Rectal smooth muscle tissue (tissue), 1 donor: ENCODE data around the gene RPS16.

Source experiments
- H3K27ac ChIP-seq: one replicate; pipeline ENCODE4 v1.7.0; 2013; ENCODE audit warnings: low read depth, low read length, inconsistent platforms
- H3K27me3 ChIP-seq: one replicate; pipeline ENCODE4 v1.7.0; 2013; ENCODE audit warnings: low read length; ENCODE audit not compliant: control insufficient read depth, insufficient read depth
- H3K36me3 ChIP-seq: one replicate; pipeline ENCODE4 v1.7.0; 2013; ENCODE audit warnings: low read length; ENCODE audit not compliant: control insufficient read depth, insufficient read depth
- H3K4me1 ChIP-seq: one replicate; pipeline ENCODE4 v1.7.0; 2013; ENCODE audit warnings: low read length; ENCODE audit not compliant: control insufficient read depth, insufficient read depth
- H3K4me3 ChIP-seq: one replicate; pipeline ENCODE4 v1.7.0; 2013; ENCODE audit warnings: low read length
- H3K9ac ChIP-seq: one replicate; pipeline ENCODE4 v1.7.0; 2013; ENCODE audit warnings: low read length

RPS16 gene

GRCh38 chr19:39426170-39426569 is 9.6 kb downstream of the RPS16 start:
- H3K4me1 ChIP-seq: peaks cover 12% of the 10 kb centered on the region
- H3K4me3 ChIP-seq: no peak overlapping the region
- no peak overlapping the region for H3K27ac ChIP-seq
- no peaks in the 10 kb centered on the region for H3K27me3 ChIP-seq
- H3K36me3 ChIP-seq: peaks cover 7% of the 10 kb centered on the region
- H3K9ac ChIP-seq: no peak overlapping the region

- peaks cover 7% of the 10 kb centered on the region for H3K36me3 ChIP-seq
- no peak overlapping the region for H3K27ac ChIP-seq
Observed at GRCh38 chr19:39425744-39426143, 10.0 kb downstream of the RPS16 start.

GRCh38 chr19:39424934-39425333 is 10.8 kb downstream of the RPS16 start:
- Histone ChIP-seq H3K4me3 (no peak overlapping the region), H3K4me1 (peaks cover 12% of the 10 kb centered on the region), H3K36me3 (peaks cover 12% of the 10 kb centered on the region), H3K9ac (no peak overlapping the region), H3K27me3 (no peaks in the 10 kb centered on the region), H3K27ac (no peak overlapping the region)

More at GRCh38 chr19:39425744-39426143, 10.0 kb downstream of the RPS16 start:
- no peaks in the 10 kb centered on the region for H3K27me3 ChIP-seq
- H3K4me1 ChIP-seq: peaks cover 12% of the 10 kb centered on the region
- no peak overlapping the region for H3K9ac ChIP-seq
- no peak overlapping the region for H3K4me3 ChIP-seq

DNA sequence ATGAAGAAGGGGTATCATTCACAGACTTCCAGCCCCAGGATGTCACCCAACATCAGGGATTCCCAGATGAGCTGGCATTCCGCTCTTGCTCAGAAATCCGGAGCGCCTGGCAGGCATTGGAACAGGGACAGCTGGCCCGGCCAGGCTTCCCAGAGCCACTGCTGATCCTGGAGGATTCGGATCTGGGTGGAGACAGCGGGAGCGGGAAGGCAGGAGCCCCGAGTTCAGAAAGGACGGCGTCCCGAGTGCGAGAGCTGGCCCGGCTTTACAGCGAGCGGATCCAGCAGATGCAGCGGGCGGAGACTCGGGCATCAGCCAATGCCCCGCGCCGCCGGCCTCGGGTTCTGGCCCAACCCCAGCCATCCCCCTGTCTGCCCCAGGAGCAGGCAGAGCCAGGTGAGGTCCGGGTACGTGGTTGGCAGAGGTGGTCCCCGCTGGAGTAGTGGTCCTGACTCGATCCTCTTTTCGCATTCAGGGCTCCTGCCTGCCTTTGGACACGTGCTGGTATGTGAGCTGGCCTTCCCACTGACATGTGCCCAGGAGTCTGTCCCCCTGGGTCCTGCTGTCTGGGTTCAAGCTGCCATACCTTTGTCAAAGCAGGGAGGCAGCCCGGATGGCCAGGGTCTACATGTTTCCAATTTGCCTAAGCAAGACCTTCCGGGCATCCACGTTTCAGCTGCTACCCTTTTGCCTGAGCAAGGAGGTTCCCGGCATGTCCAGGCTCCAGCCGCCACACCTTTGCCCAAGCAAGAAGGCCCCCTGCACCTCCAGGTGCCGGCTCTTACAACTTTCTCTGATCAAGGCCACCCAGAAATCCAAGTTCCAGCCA is 12.3 kb downstream of the RPS16 start:
- Histone ChIP-seq H3K27ac (no peak overlapping the region), H3K9ac (no peak overlapping the region), H3K4me1 (peaks cover 5% of the 10 kb centered on the region), H3K36me3 (peaks cover 20% of the 10 kb centered on the region), H3K4me3 (no peak overlapping the region), H3K27me3 (no peaks in the 10 kb centered on the region)

DNA sequence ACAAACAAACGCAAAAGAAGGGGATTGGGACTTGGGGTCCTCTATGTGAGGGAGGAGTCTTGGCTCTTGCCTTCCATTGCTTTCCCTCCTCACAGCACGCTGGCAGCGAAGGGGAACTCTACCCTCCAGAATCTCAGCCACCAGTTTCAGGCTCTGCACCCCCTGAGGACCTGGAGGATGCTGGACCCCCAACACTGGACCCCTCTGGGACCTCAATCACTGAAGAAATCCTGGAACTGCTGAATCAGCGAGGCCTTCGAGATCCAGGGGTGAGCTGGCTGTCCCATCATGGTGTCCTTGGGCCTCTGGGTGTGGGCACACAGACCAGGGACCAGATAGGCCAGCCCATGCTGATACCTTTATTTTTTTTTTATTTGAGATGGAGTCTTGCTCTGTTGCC is 13.7 kb downstream of the RPS16 start:
- Histone ChIP-seq H3K27me3 (no peaks in the 10 kb centered on the region), H3K4me3 (no peak overlapping the region), H3K4me1 (no peaks in the 10 kb centered on the region), H3K36me3 (peaks cover 21% of the 10 kb centered on the region), H3K9ac (no peak overlapping the region), H3K27ac (no peak overlapping the region)

GRCh38 chr19:39420769-39421168 is 15.0 kb downstream of the RPS16 start:
- peaks cover 21% of the 10 kb centered on the region for H3K36me3 ChIP-seq
- H3K27ac ChIP-seq: no peak overlapping the region
- no peak overlapping the region for H3K4me3 ChIP-seq
- H3K9ac ChIP-seq: no peak overlapping the region
- no peaks in the 10 kb centered on the region for H3K27me3 ChIP-seq
- H3K4me1 ChIP-seq: peaks cover 3% of the 10 kb centered on the region

GRCh38 chr19:39419003-39419402 is 16.7 kb downstream of the RPS16 start:
- peaks cover 18% of the 10 kb centered on the region for H3K36me3 ChIP-seq
- H3K4me3 ChIP-seq: no peak overlapping the region
- peaks cover 20% of the 10 kb centered on the region for H3K4me1 ChIP-seq
- no peak overlapping the region for H3K27ac ChIP-seq
- H3K27me3 ChIP-seq: no peaks in the 10 kb centered on the region
- H3K9ac ChIP-seq: no peak overlapping the region

GRCh38 chr19:39417463-39418181 is 18.1 kb downstream of the RPS16 start:
- H3K27me3 ChIP-seq: no peaks in the 10 kb centered on the region
- peaks cover 18% of the 10 kb centered on the region for H3K36me3 ChIP-seq
- no peak overlapping the region for H3K9ac ChIP-seq
- H3K27ac ChIP-seq: no peak overlapping the region
- peaks cover 22% of the 10 kb centered on the region for H3K4me1 ChIP-seq
- H3K4me3 ChIP-seq: no peak overlapping the region

DNA sequence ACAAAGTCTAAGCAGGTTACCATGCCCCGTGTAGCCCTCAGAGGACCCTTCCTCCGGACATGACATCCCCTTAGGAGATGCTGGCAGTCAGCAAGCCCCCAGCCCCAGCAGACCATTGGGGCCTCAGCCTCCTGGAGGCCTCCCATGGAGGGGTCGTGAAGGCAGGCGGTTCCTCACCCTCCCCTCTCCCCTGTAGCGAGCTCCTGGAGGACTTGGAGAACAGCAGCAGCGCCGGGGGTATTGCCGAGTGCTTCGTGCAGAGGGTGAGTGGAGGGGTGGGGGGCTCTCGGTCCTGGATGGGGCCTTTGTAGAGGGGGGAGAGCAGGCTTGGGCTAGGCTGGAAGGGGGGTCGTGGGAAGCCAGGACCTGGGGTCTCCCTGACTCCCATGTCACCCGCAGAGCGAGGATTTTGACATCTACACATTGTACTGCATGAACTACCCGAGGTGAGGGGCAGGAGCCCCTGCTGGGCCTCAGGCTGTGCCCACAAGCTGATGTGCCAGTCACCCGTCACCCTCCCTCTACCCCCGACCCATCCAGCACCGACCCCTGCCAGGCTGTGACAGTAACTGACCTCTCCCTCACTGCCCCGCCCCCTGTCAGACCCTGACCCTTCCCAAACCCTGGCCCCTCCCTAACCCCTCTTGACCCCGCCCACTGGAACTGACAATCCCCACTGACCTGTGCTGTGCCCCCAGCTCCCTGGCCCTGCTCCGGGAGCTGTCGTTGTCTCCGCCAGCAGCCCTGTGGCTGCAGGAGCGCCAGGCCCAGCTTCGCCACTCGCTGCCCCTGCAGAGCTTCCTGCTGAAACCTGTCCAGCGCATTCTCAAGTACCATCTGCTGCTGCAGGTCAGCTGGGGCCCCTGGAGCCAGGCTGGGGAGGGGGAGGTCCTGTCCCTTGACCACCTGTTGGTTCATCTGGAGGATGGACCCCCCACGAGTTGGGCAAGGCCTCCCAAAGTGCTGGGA is 19.3 kb downstream of the RPS16 start:
- Histone ChIP-seq H3K4me1 (peaks cover 25% of the 10 kb centered on the region), H3K36me3 (peaks cover 14% of the 10 kb centered on the region), H3K27me3 (no peaks in the 10 kb centered on the region), H3K4me3 (no peak overlapping the region), H3K9ac (no peak overlapping the region), H3K27ac (peak overlapping the region; percentile 14)

- no peaks in the 10 kb centered on the region for H3K27me3 ChIP-seq
- no peak overlapping the region for H3K9ac ChIP-seq
- H3K36me3 ChIP-seq: peaks cover 10% of the 10 kb centered on the region
- peak overlapping the region; percentile 14 for H3K27ac ChIP-seq
- H3K4me1 ChIP-seq: peaks cover 36% of the 10 kb centered on the region
- H3K4me3 ChIP-seq: peak overlapping the region; percentile 68
Observed at GRCh38 chr19:39415111-39416046, 20.4 kb downstream of the RPS16 start.

DNA sequence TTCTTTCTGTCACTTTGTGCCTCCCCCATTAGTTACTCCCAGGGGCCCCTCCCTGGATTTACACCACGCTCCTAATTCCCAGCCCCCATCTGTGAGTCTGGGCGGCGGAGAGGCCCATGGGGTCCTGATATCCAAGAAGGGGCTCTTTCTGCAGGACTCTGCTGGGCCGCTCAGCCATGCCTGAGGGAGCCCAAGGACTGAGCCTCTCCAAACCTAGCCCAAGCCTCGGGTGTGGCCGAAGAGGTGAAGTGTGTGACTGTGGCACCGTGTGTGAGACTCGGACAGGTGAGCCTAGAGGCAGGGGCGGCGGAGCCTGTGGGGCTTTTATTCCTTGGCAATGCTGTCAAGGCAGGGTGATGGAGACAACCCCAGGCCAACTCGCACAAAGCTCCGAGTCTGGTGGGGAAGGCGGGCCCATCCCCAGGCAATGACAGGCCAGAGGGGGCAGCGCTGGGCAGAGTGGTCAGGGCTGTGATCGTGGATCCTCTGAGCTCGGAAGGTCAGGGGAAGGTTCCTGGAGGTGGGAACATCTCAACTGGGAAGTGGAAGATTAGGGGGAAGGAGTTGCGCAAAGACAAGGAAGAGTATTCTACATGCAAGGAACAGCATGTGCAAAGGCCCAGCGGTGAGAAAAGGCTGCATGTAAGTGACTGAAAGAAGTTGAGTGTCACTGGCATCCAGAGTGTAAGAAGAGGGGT is 21.7 kb downstream of the RPS16 start:
- H3K4me3 ChIP-seq: peak overlapping the region; percentile 68
- no peaks in the 10 kb centered on the region for H3K27me3 ChIP-seq
- peaks cover 37% of the 10 kb centered on the region for H3K4me1 ChIP-seq
- peak overlapping the region; percentile 100 for H3K27ac ChIP-seq
- H3K9ac ChIP-seq: peak overlapping the region; percentile 45
- H3K36me3 ChIP-seq: peaks cover 7% of the 10 kb centered on the region
